ENCODE measurements around the gene CORO2B.

CORO2B gene

DNA sequence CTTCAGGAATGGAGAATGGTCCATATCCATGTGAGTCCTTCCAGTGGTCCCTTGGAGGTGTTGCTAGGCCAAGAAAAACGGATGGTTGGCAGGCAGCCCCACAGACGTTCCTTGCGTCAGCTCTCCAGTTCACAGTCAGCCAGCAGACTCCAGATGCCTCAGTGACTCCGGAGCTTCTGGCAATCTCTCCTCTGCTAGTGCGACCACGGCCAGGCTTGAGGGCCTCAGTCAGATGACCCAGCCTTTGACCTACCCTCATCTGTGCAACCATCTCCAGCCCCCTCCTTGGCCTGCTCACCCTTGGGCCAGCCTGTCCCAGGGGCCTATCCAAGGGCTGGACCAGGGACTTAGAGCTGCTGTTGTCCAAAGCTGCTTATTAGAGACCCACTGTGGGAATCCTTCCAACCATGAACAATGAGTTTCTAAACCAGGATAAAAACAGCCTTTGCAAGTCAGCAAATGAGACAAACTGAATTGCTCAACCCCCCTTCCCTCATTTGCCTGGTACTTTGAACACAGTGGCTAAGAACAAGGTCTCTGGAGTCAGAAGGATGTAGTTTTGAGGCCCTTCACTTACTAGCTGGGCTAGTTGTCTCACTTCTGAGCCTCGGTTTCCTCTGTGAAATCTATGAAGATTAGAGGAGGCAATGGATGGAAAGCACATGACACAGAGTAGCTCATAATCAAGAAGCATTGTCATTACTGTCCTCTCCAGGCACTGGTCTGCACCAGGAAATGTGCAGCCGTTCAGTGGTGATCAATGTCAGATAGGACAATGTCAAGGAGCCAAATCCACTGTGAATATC, 197.1 kb downstream of the CORO2B start:
- DNase-seq = peak; percentile 68

DNA sequence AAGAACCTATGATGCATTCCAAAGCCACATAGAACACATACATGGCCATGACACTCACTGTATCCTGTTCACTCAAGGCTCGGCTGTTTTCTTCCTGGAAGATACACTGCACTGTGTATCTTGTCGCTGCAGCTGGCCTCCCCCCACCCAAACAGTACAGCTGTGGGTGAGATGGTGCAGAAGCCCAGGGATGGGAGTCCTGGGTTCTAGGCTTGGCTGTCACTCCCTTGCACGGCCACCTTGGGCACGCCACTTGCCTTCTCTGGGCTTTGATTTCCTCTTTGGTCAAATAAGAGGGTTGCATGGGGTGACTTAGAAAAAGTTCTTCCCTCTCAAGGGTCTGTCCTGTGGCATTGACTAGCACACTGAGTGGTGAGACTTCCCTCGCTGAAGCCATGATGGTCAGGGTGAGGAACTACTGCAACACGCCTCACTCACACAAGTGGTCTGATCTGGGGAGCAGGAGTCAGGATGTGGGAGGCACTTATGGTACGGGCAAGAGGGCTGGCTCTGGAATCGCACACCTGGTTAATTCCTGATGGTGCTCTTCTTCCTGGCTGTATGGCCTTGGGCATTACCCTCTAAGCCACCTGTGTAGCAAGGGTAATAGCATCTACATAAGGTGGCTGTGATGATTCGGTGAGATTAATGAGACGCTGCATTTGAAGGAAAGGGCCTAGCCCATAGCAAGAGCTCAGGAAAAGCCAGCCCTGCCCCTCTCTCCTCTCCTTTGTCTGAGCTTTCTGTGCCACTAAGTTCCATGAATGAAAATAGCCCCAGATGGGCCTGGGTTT, 197.9 kb downstream of the CORO2B start:
- DNase-seq = no peak
